H1 (cell line): ENCODE results near the gene CCNI2. TPM values are rescaled to one million over a fixed set of nuclear protein-coding genes. Genes with fewer than 3 reads are reported as not detected.

Source experiments
- CTCF ChIA-PET: fragments of 300-600 bp; sonication (Branson Sonifier 250); formaldehyde crosslinking; loops from one replicate; lab custom pipeline; 2021; ENCODE audit not compliant: partially characterized antibody; lab: Charles Lee
- POLR2A ChIA-PET: fragments of 300-600 bp; sonication (Branson Sonifier 250); formaldehyde crosslinking; loops from one replicate; lab custom pipeline; 2021; ENCODE audit warnings: inconsistent platforms; ENCODE audit not compliant: partially characterized antibody; lab: Charles Lee
- DNase-seq, 2 experiments: peaks; one replicate each; pipeline versions ENCODE4 v3.0.0 to v3.0.0-alpha.2; 2010 to 2022; ENCODE audit warnings: low spot score in 2 of 2, low read depth in 1 of 2, mixed read lengths in 1 of 2
- FAIRE-seq: peaks from 2 replicates; lab custom pipeline; 2011; peaks lifted over from hg19 to GRCh38; lab: Jason Lieb, UNC
- H2AFZ ChIP-seq: 2 replicates; pipeline ENCODE4 v1.8.1; 2012; ENCODE audit warnings: low read length, inconsistent platforms
- H2AK5ac ChIP-seq: 2 replicates; pipeline ENCODE4 v1.6.1; 2013; ENCODE audit warnings: low read depth, low read length
- H2BK120ac ChIP-seq: replicated peaks from 2 replicates; pipeline ENCODE3; 2013; ENCODE audit warnings: low read depth, low read length, inconsistent platforms
- H2BK12ac ChIP-seq: 2 replicates; pipeline ENCODE4 v1.6.1; 2013; ENCODE audit warnings: low read depth, low read length
- H2BK15ac ChIP-seq: 2 replicates; pipeline ENCODE4 v1.6.1; 2013; ENCODE audit warnings: low read length
- H2BK20ac ChIP-seq: 2 replicates; pipeline ENCODE4 v1.6.1; 2013; ENCODE audit warnings: low read length
- H2BK5ac ChIP-seq: 2 replicates; pipeline ENCODE4 v1.6.1; 2013; ENCODE audit warnings: low read depth, low read length
- H3K14ac ChIP-seq: 2 replicates; pipeline ENCODE4 v1.6.1; 2013; ENCODE audit warnings: inconsistent platforms; ENCODE audit not compliant: insufficient read length
- H3K18ac ChIP-seq: 2 replicates; pipeline ENCODE4 v1.6.1; 2013; ENCODE audit warnings: low read length; ENCODE audit errors: extremely low read depth
- H3K23ac ChIP-seq: 2 replicates; pipeline ENCODE4 v1.6.1; 2013; ENCODE audit warnings: inconsistent platforms; ENCODE audit not compliant: insufficient read length
- H3K23me2 ChIP-seq: 2 replicates; pipeline ENCODE4 v1.6.1; 2013; ENCODE audit warnings: low read depth, low read length
- H3K27ac ChIP-seq: 2 replicates; pipeline ENCODE4 v1.6.1; 2011; ENCODE audit warnings: low read depth, low read length, inconsistent platforms
- H3K27me3 ChIP-seq, 4 experiments: replicated peaks in 1 of 4; 1 replicate in 1 of 4; 2 replicates in 3 of 4; pipeline versions ENCODE4 v1.6.1 to v1.8.1; 2011 to 2013; ENCODE audit warnings: low read length in 3 of 4, mild to moderate bottlenecking in 3 of 4, inconsistent platforms in 2 of 4, mixed read lengths in 2 of 4, moderate library complexity in 1 of 4; ENCODE audit not compliant: control insufficient read depth in 3 of 4, insufficient read depth in 3 of 4; ENCODE audit errors: extremely low read depth in 1 of 4
- H3K36me3 ChIP-seq, 4 experiments: 2 replicates each; pipeline versions ENCODE4 v1.6.1 to v1.8.1; 2011 to 2013; ENCODE audit warnings: mild to moderate bottlenecking in 4 of 4, low read length in 3 of 4, moderate library complexity in 2 of 4, control low read depth in 1 of 4, inconsistent platforms in 1 of 4; ENCODE audit not compliant: insufficient read depth in 4 of 4, control insufficient read depth in 2 of 4
- H3K4ac ChIP-seq: replicated peaks from 2 replicates; pipeline ENCODE3; 2013; ENCODE audit warnings: low read length, low read depth, mixed read lengths, inconsistent platforms; ENCODE audit not compliant: insufficient read length
- H3K4me1 ChIP-seq, 4 experiments: replicated peaks in 1 of 4; 1 replicate in 1 of 4; 2 replicates in 3 of 4; pipeline versions ENCODE4 v1.6.1 to v1.8.1; 2011 to 2013; ENCODE audit warnings: low read length in 3 of 4, inconsistent platforms in 2 of 4, mixed read lengths in 1 of 4; ENCODE audit not compliant: insufficient read depth in 4 of 4, control insufficient read depth in 3 of 4
- H3K4me2 ChIP-seq, 2 experiments: 2 replicates each; pipeline versions ENCODE4 v1.6.1 to v1.8.1; 2011 to 2013; ENCODE audit warnings: low read depth in 2 of 2, low read length in 2 of 2, control low read depth in 1 of 2, inconsistent platforms in 1 of 2, mild to moderate bottlenecking in 1 of 2; ENCODE audit not compliant: insufficient read depth in 1 of 2
- H3K4me3 ChIP-seq, 4 experiments: fragments of 200-600, 300-600 bp in 1 of 4; sonication (generic), shearing (Covaris generic), sonication (Bioruptor Twin) in 1 of 4; 2 replicates each; pipeline versions ENCODE4 v1.5.1 to v1.8.1; 2011 to 2016; ENCODE audit warnings: low read length in 4 of 4, low read depth in 3 of 4, control low read depth in 2 of 4, inconsistent platforms in 2 of 4, mild to moderate bottlenecking in 2 of 4, mixed read lengths in 1 of 4, moderate library complexity in 1 of 4; ENCODE audit not compliant: insufficient read depth in 2 of 4; ENCODE audit errors: extremely low read depth in 1 of 4
- H3K56ac ChIP-seq: replicated peaks from 2 replicates; pipeline ENCODE3; 2013; ENCODE audit warnings: low read depth, mild to moderate bottlenecking, mixed read lengths, low read length, inconsistent platforms; ENCODE audit not compliant: insufficient read length
- H3K79me1 ChIP-seq: 2 replicates; pipeline ENCODE4 v1.6.1; 2013; ENCODE audit warnings: low read depth, low read length, control low read depth
- H3K79me2 ChIP-seq, 2 experiments: 2 replicates each; pipeline versions ENCODE4 v1.6.1 to v1.8.1; 2012 to 2013; ENCODE audit warnings: low read length in 2 of 2, mild to moderate bottlenecking in 2 of 2, inconsistent platforms in 1 of 2; ENCODE audit not compliant: insufficient read depth in 2 of 2, control insufficient read depth in 1 of 2
- H3K9ac ChIP-seq, 4 experiments: replicated peaks in 1 of 4; 1 replicate in 1 of 4; 2 replicates in 3 of 4; pipeline versions ENCODE4 v1.6.1 to v1.8.1; 2011 to 2013; ENCODE audit warnings: low read depth in 3 of 4, low read length in 3 of 4, control low read depth in 2 of 4, mild to moderate bottlenecking in 2 of 4, moderate library complexity in 2 of 4, inconsistent platforms in 1 of 4; ENCODE audit errors: extremely low read depth in 1 of 4
- H3K9me3 ChIP-seq, 2 experiments: 2 replicates each; pipeline versions ENCODE4 v1.6.1 to v1.8.1; 2012 to 2013; ENCODE audit warnings: mild to moderate bottlenecking in 2 of 2, moderate library complexity in 2 of 2, control low read depth in 1 of 2, inconsistent platforms in 1 of 2, low read depth in 1 of 2, low read length in 1 of 2, mixed read lengths in 1 of 2; ENCODE audit not compliant: insufficient read depth in 2 of 2
- H4K20me1 ChIP-seq, 2 experiments: replicated peaks in 1 of 2; 2 replicates each; pipeline versions ENCODE3 to v1.8.1; 2011 to 2013; ENCODE audit warnings: inconsistent platforms in 2 of 2, low read length in 2 of 2, mild to moderate bottlenecking in 1 of 2; ENCODE audit not compliant: insufficient read depth in 2 of 2, control insufficient read depth in 1 of 2
- H4K5ac ChIP-seq: 2 replicates; pipeline ENCODE4 v1.6.1; 2013; ENCODE audit warnings: low read length, low read depth, mixed read lengths, inconsistent platforms; ENCODE audit not compliant: insufficient read length
- H4K8ac ChIP-seq: 2 replicates; pipeline ENCODE4 v1.8.0; 2013; ENCODE audit warnings: mild to moderate bottlenecking, moderate library complexity, low read length, inconsistent platforms; ENCODE audit not compliant: insufficient read depth; ENCODE audit errors: extremely low read depth
- H4K91ac ChIP-seq: replicated peaks from 2 replicates; pipeline ENCODE3; 2013; ENCODE audit warnings: low read length, mixed read lengths, inconsistent platforms; ENCODE audit not compliant: insufficient read length
- RFX5 ChIP-seq: IDR thresholded peaks from 2 replicates; pipeline ENCODE4 v1.6.1; 2011; ENCODE audit warnings: low read depth, low read length, improper control_type of control experiment, borderline replicate concordance
- ZNF274 ChIP-seq: IDR thresholded peaks from 2 replicates; pipeline ENCODE4 v1.7.0; 2012; ENCODE audit warnings: low read length, borderline replicate concordance; ENCODE audit errors: extremely low read depth
- whole genome bisulfite sequencing, 2 experiments: shearing (Covaris generic) in 1 of 2; methylation state at CpG; one replicate each; pipeline versions ENCODE4 v1.1.6 to v1.1.7; 2013 to 2015; ENCODE audit warnings: low lambda C conversion rate in 2 of 2, mixed read lengths in 2 of 2, inconsistent platforms in 1 of 2, low coverage in 1 of 2, missing lambda C conversion rate in 1 of 2; ENCODE audit not compliant: insufficient replicate concordance in 2 of 2, insufficient coverage in 1 of 2, insufficient read length in 1 of 2; ENCODE audit errors: extremely low coverage in 1 of 2, missing lambda C conversion rate in 1 of 2; 5-methylcytosine and 5-hydroxymethylcytosine counted together
- polyA plus RNA-seq, 7 experiments: library from polyadenylated mRNA; depleted of rRNA in 3 of 7; stranded (reverse) in 5 of 7; unstranded in 2 of 7; fragments of >200 nt in 5 of 7; fragments of 200-250 nt in 2 of 7; gene quantifications; 1 replicate in 5 of 7; 2 replicates in 1 of 7; 4 replicates in 1 of 7; pipeline versions ENCODE4 v1.2.1 to v1.2.3, GENCODE V29; 2011 to 2013; ENCODE audit warnings: missing spikeins in 2 of 7, mixed read lengths in 2 of 7
- total RNA-seq: library from RNA; stranded (reverse); fragmentation: NEBNext Ultra II Directional; extraction: Animal tissue kit (Norgen Biotek cat#: 25700); gene quantifications from 2 replicates; pipeline ENCODE4 v1.2.1, GENCODE V29; 2021

The CCNI2 gene
- total and polyA plus RNA-seq, 2 of the 8 experiments (the other 6 are each of a cell fraction or from before 2014, with no cell fraction given), result 1.3 to 1.4 TPM

DNA sequence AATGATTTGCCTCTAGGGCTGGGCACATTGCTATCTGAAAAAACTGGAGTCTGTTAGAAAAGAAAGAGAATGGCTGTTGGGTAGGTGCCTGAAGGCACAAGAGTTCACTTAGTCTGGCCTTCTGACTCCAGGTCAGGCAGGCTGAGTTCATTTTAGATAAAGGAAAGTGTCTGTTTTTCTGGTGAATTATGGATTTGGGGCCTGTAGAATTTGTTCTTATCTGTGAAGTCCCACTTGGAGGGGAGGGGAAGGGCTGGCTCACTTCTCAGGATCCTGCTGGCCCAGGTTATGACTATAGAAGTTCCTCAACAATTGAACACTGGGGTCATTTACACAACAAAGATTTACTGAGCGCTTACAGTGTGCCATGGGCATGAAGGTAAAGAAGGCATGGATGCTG is 41.3 kb downstream of the CCNI2 start:
- Histone ChIP-seq H2AK5ac (no peak overlapping the region), H3K4ac (no peak overlapping the region), H2BK15ac (no peak overlapping the region), H3K27ac (no peak overlapping the region), H2AFZ (no peak overlapping the region), H3K4me3 (no peak overlapping the region), H4K8ac (no peak overlapping the region), H4K20me1 (no peaks in the 10 kb centered on the region), H3K14ac (no peak overlapping the region), H3K18ac (no peak overlapping the region), H2BK120ac (no peak overlapping the region), H3K79me2 (no peaks in the 10 kb centered on the region), H2BK20ac (no peak overlapping the region), H3K9ac (no peak overlapping the region), H4K5ac (no peak overlapping the region), H4K91ac (no peak overlapping the region), H3K56ac (no peak overlapping the region), H2BK5ac (no peak overlapping the region), H3K23ac (no peak overlapping the region), H3K4me2 (no peak overlapping the region), H3K79me1 (no peaks in the 10 kb centered on the region), H3K36me3 (no peaks in the 10 kb centered on the region), H3K23me2 (no peaks in the 10 kb centered on the region), H2BK12ac (no peak overlapping the region), H3K27me3 (no peaks in the 10 kb centered on the region), H3K9me3 (no peaks in the 10 kb centered on the region), H3K4me1 (no peaks in the 10 kb centered on the region; a peak in 1 of 7 replicates)
- DNase-seq (peak in 1 of 2 experiments; percentile 26), FAIRE-seq (no peak)
- ChIA-PET CTCF (interaction anchor here (0.7 to 1.2 kb wide), 4 partner anchors 13 to 33 kb away, joined by 3 to 4 read pairs (median 4); no protein-coding TSS in a partner anchor), POLR2A (no interaction called here)
- 72% methylated on average over 1 of the region's 1 CpG; no CpG with 5 or more reads in 1 of the 2 experiments for WGBS, 2 experiments
- TF ChIP-seq RFX5, result no peak
- TF ChIP-seq ZNF274, result no peak
